ENCODE data around the gene RANGAP1.

The RANGAP1 gene

GRCh38 chr22:41310336-41310735 lies 24.3 kb upstream of the RANGAP1 start:
- DNase-seq (ENCODE audit: low read depth in 2 of 2), result no peak
- TF ChIP-seq, protein P1, sequence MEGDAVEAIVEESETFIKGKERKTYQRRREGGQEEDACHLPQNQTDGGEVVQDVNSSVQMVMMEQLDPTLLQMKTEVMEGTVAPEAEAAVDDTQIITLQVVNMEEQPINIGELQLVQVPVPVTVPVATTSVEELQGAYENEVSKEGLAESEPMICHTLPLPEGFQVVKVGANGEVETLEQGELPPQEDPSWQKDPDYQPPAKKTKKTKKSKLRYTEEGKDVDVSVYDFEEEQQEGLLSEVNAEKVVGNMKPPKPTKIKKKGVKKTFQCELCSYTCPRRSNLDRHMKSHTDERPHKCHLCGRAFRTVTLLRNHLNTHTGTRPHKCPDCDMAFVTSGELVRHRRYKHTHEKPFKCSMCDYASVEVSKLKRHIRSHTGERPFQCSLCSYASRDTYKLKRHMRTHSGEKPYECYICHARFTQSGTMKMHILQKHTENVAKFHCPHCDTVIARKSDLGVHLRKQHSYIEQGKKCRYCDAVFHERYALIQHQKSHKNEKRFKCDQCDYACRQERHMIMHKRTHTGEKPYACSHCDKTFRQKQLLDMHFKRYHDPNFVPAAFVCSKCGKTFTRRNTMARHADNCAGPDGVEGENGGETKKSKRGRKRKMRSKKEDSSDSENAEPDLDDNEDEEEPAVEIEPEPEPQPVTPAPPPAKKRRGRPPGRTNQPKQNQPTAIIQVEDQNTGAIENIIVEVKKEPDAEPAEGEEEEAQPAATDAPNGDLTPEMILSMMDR (IDR thresholded peaks at IDR 0.05; ENCODE audit: low read depth, low read length), result no peak
- no peak overlapping the region for H3K4me3 ChIP-seq (replicated peaks in 1 of 2; ENCODE audit: low read depth in 2 of 2, low read length in 2 of 2)

DNA sequence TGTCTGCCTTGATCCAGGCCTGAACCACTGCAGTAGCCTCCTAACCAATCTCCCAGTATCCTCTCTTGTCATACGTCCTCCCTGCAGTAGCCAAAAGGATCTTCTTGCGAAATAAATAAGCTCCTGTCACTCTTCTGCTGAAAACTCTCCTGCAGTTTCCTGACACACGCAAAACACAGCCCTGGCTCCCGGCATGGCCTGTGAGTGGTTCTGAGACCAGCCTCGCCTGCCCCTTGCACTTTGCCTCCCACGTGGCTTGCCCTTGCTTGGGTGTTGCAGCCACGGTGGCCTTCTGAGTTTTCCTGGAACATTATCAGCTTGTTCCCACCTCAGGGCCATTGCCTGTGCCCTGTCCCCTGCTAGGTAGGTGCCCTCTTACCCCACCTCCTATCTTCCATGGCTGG lies 22.6 kb upstream of the RANGAP1 start:
- H3K4me3 ChIP-seq (replicated peaks in 1 of 2; ENCODE audit: low read depth in 2 of 2, low read length in 2 of 2), result no peak overlapping the region
- DNase-seq (ENCODE audit: low read depth in 2 of 2), result peak; percentile 41
- TF ChIP-seq, protein P1 (IDR thresholded peaks at IDR 0.05; ENCODE audit: low read depth, low read length), result no peak

GRCh38 chr22:41308054-41308453 lies 22.1 kb upstream of the RANGAP1 start:
- no peak overlapping the region for H3K4me3 ChIP-seq (replicated peaks in 1 of 2; ENCODE audit: low read depth in 2 of 2, low read length in 2 of 2)
- DNase-seq (ENCODE audit: low read depth in 2 of 2), result peak; percentile 28 to 66
- TF ChIP-seq, protein P1 (IDR thresholded peaks at IDR 0.05; ENCODE audit: low read depth, low read length), result no peak

DNA sequence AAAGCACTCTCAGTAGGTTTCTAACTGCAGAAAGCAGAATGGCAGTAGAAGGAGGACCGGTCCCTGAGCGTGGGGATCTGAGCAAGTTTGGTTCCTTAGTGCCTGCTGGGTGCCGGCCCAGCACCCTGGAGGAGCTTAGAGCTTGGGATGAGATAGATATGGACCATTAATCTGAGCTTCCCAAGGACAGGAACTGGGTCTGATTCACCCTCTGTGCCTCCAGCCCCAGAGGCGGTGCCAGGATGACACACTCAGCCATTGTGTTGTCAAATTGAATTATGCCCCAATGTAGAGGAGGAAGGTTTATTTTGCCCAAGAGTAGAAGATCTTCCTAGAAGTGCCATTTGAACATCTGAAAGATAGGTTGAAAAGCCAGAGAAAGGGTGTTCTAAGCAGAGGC lies 19.7 kb upstream of the RANGAP1 start:
- peak; percentile 48 to 74 for DNase-seq (ENCODE audit: low read depth in 2 of 2)
- no peak overlapping the region for H3K4me3 ChIP-seq (replicated peaks in 1 of 2; ENCODE audit: low read depth in 2 of 2, low read length in 2 of 2)
- TF ChIP-seq, protein P1 (IDR thresholded peaks at IDR 0.05; ENCODE audit: low read depth, low read length), result no peak

- no peak for DNase-seq (ENCODE audit: low read depth in 2 of 2)
- H3K4me3 ChIP-seq (replicated peaks in 1 of 2; ENCODE audit: low read depth in 2 of 2, low read length in 2 of 2), result peak overlapping the region; percentile 81 to 87
- TF ChIP-seq, protein P1 (IDR thresholded peaks at IDR 0.05; ENCODE audit: low read depth, low read length), result no peak
Observed at GRCh38 chr22:41302811-41303210, 16.8 kb upstream of the RANGAP1 start.

DNA sequence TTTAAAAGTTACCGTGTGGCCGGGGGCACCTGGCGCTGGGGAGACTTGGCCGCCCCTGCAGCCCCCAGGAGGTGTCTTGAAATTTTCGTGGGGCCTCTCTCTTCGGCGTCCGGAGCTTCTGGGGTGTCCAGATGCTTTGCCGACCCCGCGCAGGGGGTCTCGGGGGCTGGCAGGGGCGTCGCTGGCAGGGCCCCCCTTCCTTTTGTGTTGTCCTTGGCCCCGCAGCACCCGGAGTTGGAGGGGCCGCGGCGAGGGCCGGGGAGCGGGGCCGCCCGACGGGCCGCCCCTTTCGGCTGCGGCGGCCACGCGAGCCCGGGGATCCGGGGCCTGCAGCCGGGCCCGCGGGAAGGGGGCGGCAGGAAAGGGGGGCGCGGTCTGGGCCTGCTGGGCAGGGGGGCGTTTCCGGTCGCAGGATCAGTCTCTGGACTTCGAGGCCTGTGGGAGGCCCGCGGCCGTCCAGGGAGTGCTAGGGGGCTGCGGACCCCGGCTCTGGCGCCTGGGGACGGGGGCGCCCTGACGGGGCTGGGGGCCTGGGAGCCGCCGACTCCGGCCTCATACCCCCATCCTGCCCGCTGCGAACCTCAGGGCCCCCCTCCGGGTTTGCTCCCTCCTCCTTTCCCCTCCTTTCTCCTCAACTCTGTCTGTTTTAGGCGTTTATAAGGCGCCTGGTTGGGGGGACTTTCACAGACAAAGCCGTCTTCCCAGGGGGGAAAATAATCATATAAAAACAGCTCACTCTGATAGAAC lies 16.2 kb upstream of the RANGAP1 start:
- peak overlapping the region; percentile 81 to 87 for H3K4me3 ChIP-seq (replicated peaks in 1 of 2; ENCODE audit: low read depth in 2 of 2, low read length in 2 of 2)
- DNase-seq (ENCODE audit: low read depth in 2 of 2), result no peak
- TF ChIP-seq, protein P1 (IDR thresholded peaks at IDR 0.05; ENCODE audit: low read depth, low read length), result no peak
